Stomach smooth muscle (tissue), 2 donors: ENCODE results near the gene NAALADL2.

Experiments used
- H3K27ac ChIP-seq: one replicate; pipeline ENCODE4 v1.7.0; 2013; ENCODE audit warnings: mild to moderate bottlenecking, low read length, inconsistent platforms
- H3K27me3 ChIP-seq, 2 donors: one replicate each; pipeline ENCODE4 v1.7.0; 2013; ENCODE audit warnings: low read length in 2 of 2; ENCODE audit not compliant: insufficient read depth in 2 of 2, control insufficient read depth in 1 of 2
- H3K36me3 ChIP-seq, 2 donors: one replicate each; pipeline ENCODE4 v1.7.0; 2013; ENCODE audit warnings: low read length in 2 of 2; ENCODE audit not compliant: control insufficient read depth in 2 of 2, insufficient read depth in 2 of 2
- H3K4me1 ChIP-seq: one replicate; pipeline ENCODE4 v1.7.0; 2013; ENCODE audit warnings: low read length; ENCODE audit not compliant: control insufficient read depth, insufficient read depth
- H3K4me3 ChIP-seq, 2 donors: one replicate each; pipeline ENCODE4 v1.7.0; 2013; ENCODE audit warnings: low read length in 2 of 2
- H3K9ac ChIP-seq, 2 donors: one replicate each; pipeline ENCODE4 v1.7.0; 2013; ENCODE audit warnings: low read length in 2 of 2, mild to moderate bottlenecking in 1 of 2
- H3K9me3 ChIP-seq, 2 donors: one replicate each; pipeline ENCODE4 v1.7.0; 2013; ENCODE audit warnings: low read length in 2 of 2; ENCODE audit not compliant: control insufficient read depth in 2 of 2
- donor health status: healthy.
- donor health status: Pancreatic carcinoma.

NAALADL2 gene

DNA sequence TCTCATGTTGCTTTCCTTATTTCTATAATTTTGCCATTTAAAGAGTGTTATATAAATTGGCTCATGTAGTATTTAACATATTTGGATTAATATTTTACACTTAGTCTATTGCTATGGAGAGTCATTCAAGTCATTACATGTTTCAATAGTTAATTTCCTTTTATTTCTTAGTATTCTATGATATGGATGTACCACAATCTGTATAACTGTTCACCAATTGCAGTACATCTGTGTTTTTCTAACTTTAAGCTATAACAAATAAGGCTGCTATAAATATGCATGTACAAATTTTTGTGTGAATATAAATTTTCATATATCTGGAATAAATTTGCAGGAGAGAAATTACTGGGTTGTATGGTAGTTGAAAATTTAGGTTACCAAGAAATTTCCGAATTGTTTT is 993.4 kb downstream of the NAALADL2 start:
- no peaks in the 10 kb centered on the region for H3K4me1 ChIP-seq
- H3K9ac ChIP-seq: no peak overlapping the region
- no peaks in the 10 kb centered on the region for H3K9me3 ChIP-seq
- H3K4me3 ChIP-seq: no peak overlapping the region
- H3K27me3 ChIP-seq: no peaks in the 10 kb centered on the region
- H3K27ac ChIP-seq: no peak overlapping the region
- H3K36me3 ChIP-seq: no peaks in the 10 kb centered on the region

DNA sequence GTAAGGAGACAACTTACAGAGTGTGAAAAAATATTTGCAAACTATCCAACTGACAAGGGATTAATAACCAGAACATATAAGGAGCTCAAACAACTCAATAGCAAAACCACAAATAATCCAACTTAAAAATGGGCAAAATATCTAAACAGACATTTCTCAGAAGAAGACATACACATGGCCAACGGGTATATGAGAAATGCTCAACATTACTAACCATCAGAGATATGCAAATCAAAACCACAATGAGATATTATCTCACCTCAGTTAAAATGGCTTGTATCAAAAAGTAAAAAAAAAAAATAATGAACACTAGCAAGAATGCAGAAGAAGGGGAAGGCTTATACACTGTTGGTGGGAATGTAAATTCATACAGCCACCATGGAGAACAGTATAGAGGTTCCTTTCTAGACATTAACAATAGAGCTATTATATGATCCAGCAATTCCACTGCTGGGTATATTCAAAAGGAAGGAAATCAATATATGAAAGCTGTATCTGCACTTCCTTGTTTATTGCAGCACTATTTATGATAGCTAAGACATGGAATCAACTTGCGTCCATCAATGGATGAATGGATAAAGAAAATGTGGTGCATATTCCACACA is 998.6 kb downstream of the NAALADL2 start:
- Histone ChIP-seq H3K4me1 (no peaks in the 10 kb centered on the region), H3K27ac (no peak overlapping the region), H3K9me3 (no peaks in the 10 kb centered on the region), H3K27me3 (no peaks in the 10 kb centered on the region), H3K9ac (no peak overlapping the region), H3K36me3 (no peaks in the 10 kb centered on the region), H3K4me3 (no peak overlapping the region)
